Ammon's horn (tissue), 1 donor: ENCODE data around the gene TPSG1.
"Not testable (repeated sequence)": the region's sequence is repeated elsewhere in the genome, so short reads cannot be mapped to it uniquely, and the experiment has no call there.

Experiments used
- DNase-seq: peaks from one replicate; pipeline ENCODE4 v3.0.0-alpha.2; 2016; ENCODE audit warnings: low spot score

The TPSG1 gene

GRCh38 chr16:1215574-1216295, 9.3 kb downstream of the TPSG1 start:
- DNase-seq: no peak

- no peak for DNase-seq
Observed at GRCh38 chr16:1214719-1215118, 10.3 kb downstream of the TPSG1 start.

- no peak for DNase-seq
Observed at GRCh38 chr16:1213796-1214372, 11.2 kb downstream of the TPSG1 start.

- no peak for DNase-seq
Observed at GRCh38 chr16:1213231-1213630, 11.8 kb downstream of the TPSG1 start.

GRCh38 chr16:1212616-1213194, 12.4 kb downstream of the TPSG1 start:
- DNase-seq: no peak

- DNase-seq: peak; percentile 15
Observed at GRCh38 chr16:1211451-1212268, 13.4 kb downstream of the TPSG1 start.

- DNase-seq: no peak
Observed at GRCh38 chr16:1210461-1210860, 14.6 kb downstream of the TPSG1 start.

GRCh38 chr16:1209081-1209480, 16.0 kb downstream of the TPSG1 start:
- no peak for DNase-seq

- DNase-seq: no peak
Observed at GRCh38 chr16:1208239-1208830, 16.7 kb downstream of the TPSG1 start.

GRCh38 chr16:1206786-1207185, 18.3 kb downstream of the TPSG1 start:
- DNase-seq: no peak

GRCh38 chr16:1206326-1206725, 18.7 kb downstream of the TPSG1 start:
- no peak for DNase-seq

GRCh38 chr16:1204933-1205332, 20.1 kb downstream of the TPSG1 start:
- no peak for DNase-seq

- no peak for DNase-seq
Observed at GRCh38 chr16:1202274-1202673, 22.8 kb downstream of the TPSG1 start.

GRCh38 chr16:1201444-1201843, 23.6 kb downstream of the TPSG1 start:
- DNase-seq: no peak

GRCh38 chr16:1200014-1200627, 24.9 kb downstream of the TPSG1 start:
- DNase-seq: no peak

GRCh38 chr16:1199347-1200013, 25.6 kb downstream of the TPSG1 start:
- no peak for DNase-seq

- not testable (repeated sequence) for DNase-seq
Observed at GRCh38 chr16:1198671-1199346, 26.3 kb downstream of the TPSG1 start.

GRCh38 chr16:1198194-1198593, 26.9 kb downstream of the TPSG1 start:
- no peak for DNase-seq

- DNase-seq: no peak
Observed at GRCh38 chr16:1197237-1197866, 27.7 kb downstream of the TPSG1 start.

GRCh38 chr16:1196494-1196893, 28.6 kb downstream of the TPSG1 start:
- no peak for DNase-seq

- DNase-seq: no peak
Observed at GRCh38 chr16:1195393-1195666, 29.7 kb downstream of the TPSG1 start.
